HT-29 (cell line): ENCODE data around the gene NUAK1. TPM values are rescaled to one million over a fixed set of nuclear protein-coding genes. Genes with fewer than 3 reads are reported as not detected.

Experiments used
- DNase-seq: peaks from one replicate; pipeline ENCODE4 v3.0.0-alpha.2; 2015; ENCODE audit warnings: low spot score
- total RNA-seq: library from RNA; depleted of rRNA; stranded (reverse); fragments of >200 nt; shearing (Covaris generic); gene quantifications from 2 replicates; pipeline ENCODE4 v1.2.3, GENCODE V29; 2014

The NUAK1 gene
- total RNA-seq, 1 experiment from 2014 or later, result 1.3 TPM

- DNase-seq, result no peak
Measured at GRCh38 chr12:106131676-106132075, 7.1 kb downstream of the NUAK1 start.

GRCh38 chr12:106130474-106131113 lies 8.2 kb downstream of the NUAK1 start:
- no peak for DNase-seq

- DNase-seq, result no peak
Measured at GRCh38 chr12:106128585-106129328, 10.0 kb downstream of the NUAK1 start.

- DNase-seq, result no peak
Measured at GRCh38 chr12:106127338-106128126, 11.2 kb downstream of the NUAK1 start.

GRCh38 chr12:106126441-106127337 lies 12.1 kb downstream of the NUAK1 start:
- no peak for DNase-seq

GRCh38 chr12:106125351-106126095 lies 13.2 kb downstream of the NUAK1 start:
- no peak for DNase-seq

- no peak for DNase-seq
Measured at GRCh38 chr12:106123551-106124081, 15.1 kb downstream of the NUAK1 start.

- DNase-seq, result no peak
Measured at GRCh38 chr12:106123110-106123509, 15.6 kb downstream of the NUAK1 start.

- DNase-seq, result no peak
Measured at GRCh38 chr12:106122004-106122403, 16.8 kb downstream of the NUAK1 start.

- DNase-seq, result no peak
Measured at GRCh38 chr12:106120519-106121105, 18.1 kb downstream of the NUAK1 start.

GRCh38 chr12:106119301-106119700 lies 19.5 kb downstream of the NUAK1 start:
- DNase-seq, result no peak

- DNase-seq, result no peak
Measured at GRCh38 chr12:106118381-106119130, 20.2 kb downstream of the NUAK1 start.

- DNase-seq, result no peak
Measured at GRCh38 chr12:106115440-106115839, 23.3 kb downstream of the NUAK1 start.

- no peak for DNase-seq
Measured at GRCh38 chr12:106114447-106115068, 24.2 kb downstream of the NUAK1 start.

- DNase-seq, result no peak
Measured at GRCh38 chr12:106113824-106114446, 24.8 kb downstream of the NUAK1 start.

GRCh38 chr12:106113446-106113823 lies 25.3 kb downstream of the NUAK1 start:
- no peak for DNase-seq

GRCh38 chr12:106113042-106113441 lies 25.7 kb downstream of the NUAK1 start:
- no peak for DNase-seq

- DNase-seq, result no peak
Measured at GRCh38 chr12:106112145-106112821, 26.5 kb downstream of the NUAK1 start.
